Duodenal mucosa (tissue), 2 donors: ENCODE measurements around the gene RIMKLA.
A peak's percentile ranks its signal among the peaks of the same experiment; 100 is the strongest.

ENCODE experiments used
- H3K27ac ChIP-seq: one replicate; pipeline ENCODE4 v1.7.0; 2013; ENCODE audit warnings: low read depth, low read length
- H3K27me3 ChIP-seq, 2 donors: one replicate each; pipeline ENCODE4 v1.7.0; 2013; ENCODE audit warnings: low read length in 2 of 2, control low read depth in 1 of 2; ENCODE audit not compliant: insufficient read depth in 2 of 2, control insufficient read depth in 1 of 2
- H3K36me3 ChIP-seq, 2 donors: one replicate each; pipeline ENCODE4 v1.7.0; 2013; ENCODE audit warnings: low read length in 2 of 2, control low read depth in 1 of 2; ENCODE audit not compliant: insufficient read depth in 2 of 2, control insufficient read depth in 1 of 2
- H3K4me1 ChIP-seq, 2 donors: one replicate each; pipeline ENCODE4 v1.7.0; 2013; ENCODE audit warnings: low read length in 2 of 2, control low read depth in 1 of 2; ENCODE audit not compliant: insufficient read depth in 2 of 2, control insufficient read depth in 1 of 2
- H3K4me3 ChIP-seq, 2 donors: one replicate each; pipeline ENCODE4 v1.7.0; 2013; ENCODE audit warnings: low read length in 2 of 2, low read depth in 1 of 2
- H3K9ac ChIP-seq, 2 donors: one replicate each; pipeline ENCODE4 v1.7.0; 2013; ENCODE audit warnings: low read length in 2 of 2, low read depth in 1 of 2
- H3K9me3 ChIP-seq, 2 donors: one replicate each; pipeline ENCODE4 v1.7.0; 2013; ENCODE audit warnings: low read length in 2 of 2, control low read depth in 1 of 2; ENCODE audit not compliant: control insufficient read depth in 1 of 2

Gene RIMKLA

DNA sequence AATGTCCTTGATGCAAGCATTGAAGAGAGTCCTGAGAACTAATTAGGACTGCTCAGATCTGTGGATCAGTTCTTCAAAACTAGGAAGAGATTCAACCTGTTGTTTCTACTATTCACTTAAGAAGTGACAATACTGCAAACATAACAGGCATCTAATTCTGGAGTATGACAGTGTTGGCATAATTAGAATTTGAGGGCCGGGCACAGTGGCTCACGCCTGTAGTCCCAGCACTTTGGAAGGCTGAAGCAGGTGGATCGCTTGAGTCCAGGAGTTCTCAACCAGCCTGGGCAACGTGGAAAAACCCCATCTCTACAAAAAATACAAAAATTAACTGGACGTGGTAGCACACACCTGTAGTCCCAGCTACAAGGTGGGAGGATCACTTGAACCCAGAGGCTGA lies 37.5 kb upstream of the RIMKLA start:
- H3K4me3 ChIP-seq = no peak overlapping the region
- H3K36me3 ChIP-seq = no peaks in the 10 kb centered on the region
- no peaks in the 10 kb centered on the region for H3K9me3 ChIP-seq
- H3K9ac ChIP-seq = no peak overlapping the region
- no peak overlapping the region for H3K27ac ChIP-seq
- H3K27me3 ChIP-seq = no peaks in the 10 kb centered on the region
- H3K4me1 ChIP-seq = peaks cover 0 to 14% of the 10 kb centered on the region in 2 donors

- H3K4me3 ChIP-seq = no peak overlapping the region
- no peak overlapping the region for H3K9ac ChIP-seq
- H3K27ac ChIP-seq = no peak overlapping the region
- no peaks in the 10 kb centered on the region for H3K36me3 ChIP-seq
- no peaks in the 10 kb centered on the region for H3K9me3 ChIP-seq
- H3K4me1 ChIP-seq = no peaks in the 10 kb centered on the region
- peaks cover 0 to 5% of the 10 kb centered on the region in 2 donors for H3K27me3 ChIP-seq
Observed at GRCh38 chr1:42348498-42348897, 32.1 kb upstream of the RIMKLA start.

DNA sequence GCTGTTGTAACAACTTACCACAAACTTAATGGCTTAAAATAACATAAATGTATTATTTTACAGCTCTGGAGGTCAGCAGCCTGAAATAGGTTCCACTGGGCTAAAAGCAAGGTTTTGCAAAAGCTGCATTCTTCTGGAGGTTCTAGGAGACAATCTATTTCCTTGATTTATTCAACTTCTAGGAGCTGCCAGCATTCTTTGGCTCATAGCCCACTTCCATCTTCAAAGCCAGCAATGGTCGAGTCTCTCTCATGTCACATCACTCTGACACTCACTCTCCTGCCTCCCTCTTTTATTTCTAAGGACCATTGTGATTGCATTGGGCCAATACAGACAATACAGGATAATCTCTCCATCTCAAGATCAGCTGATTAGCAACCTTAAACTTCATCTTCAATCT lies 30.5 kb upstream of the RIMKLA start:
- H3K9ac ChIP-seq = no peak overlapping the region

GRCh38 chr1:42358791-42359190 lies 21.8 kb upstream of the RIMKLA start:
- Histone ChIP-seq H3K27ac (no peak overlapping the region), H3K4me3 (no peak overlapping the region), H3K36me3 (no peaks in the 10 kb centered on the region), H3K4me1 (no peaks in the 10 kb centered on the region), H3K9me3 (no peaks in the 10 kb centered on the region), H3K27me3 (no peaks in the 10 kb centered on the region), H3K9ac (no peak overlapping the region)

More for the DNA sequence above, 30.5 kb upstream of the RIMKLA start:
- Histone ChIP-seq H3K27me3 (peaks cover 0 to 5% of the 10 kb centered on the region in 2 donors), H3K9me3 (no peaks in the 10 kb centered on the region), H3K4me1 (no peaks in the 10 kb centered on the region), H3K36me3 (no peaks in the 10 kb centered on the region), H3K27ac (no peak overlapping the region), H3K4me3 (no peak overlapping the region)

DNA sequence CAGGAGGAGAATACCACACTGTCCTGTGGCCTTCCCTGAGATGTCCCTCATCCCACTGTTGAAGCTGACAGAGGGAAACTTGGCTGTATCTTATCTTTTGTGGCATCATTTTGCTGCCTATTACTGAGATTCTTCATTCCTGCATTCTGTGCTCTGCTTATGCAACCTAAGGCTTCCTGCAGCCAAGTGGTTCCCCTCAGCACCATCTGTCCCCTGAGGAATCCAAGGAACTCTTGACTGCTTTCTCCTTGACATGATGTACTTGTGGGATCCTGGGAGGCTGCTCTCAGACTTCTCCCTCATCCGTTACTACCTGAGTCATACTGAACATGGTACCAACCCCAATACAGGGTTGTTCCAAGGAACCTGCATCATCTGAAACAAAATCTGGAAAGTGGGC lies 21.1 kb upstream of the RIMKLA start:
- Histone ChIP-seq H3K27ac (no peak overlapping the region), H3K4me1 (no peaks in the 10 kb centered on the region), H3K27me3 (no peaks in the 10 kb centered on the region), H3K4me3 (no peak overlapping the region), H3K9me3 (no peaks in the 10 kb centered on the region), H3K36me3 (no peaks in the 10 kb centered on the region), H3K9ac (no peak overlapping the region)

GRCh38 chr1:42364089-42364488 lies 16.5 kb upstream of the RIMKLA start:
- no peak overlapping the region for H3K27ac ChIP-seq
- no peak overlapping the region for H3K4me3 ChIP-seq
- no peaks in the 10 kb centered on the region for H3K9me3 ChIP-seq
- no peak overlapping the region for H3K9ac ChIP-seq
- no peaks in the 10 kb centered on the region for H3K27me3 ChIP-seq
- H3K4me1 ChIP-seq = peaks cover 5 to 14% of the 10 kb centered on the region in 2 donors
- H3K36me3 ChIP-seq = no peaks in the 10 kb centered on the region

DNA sequence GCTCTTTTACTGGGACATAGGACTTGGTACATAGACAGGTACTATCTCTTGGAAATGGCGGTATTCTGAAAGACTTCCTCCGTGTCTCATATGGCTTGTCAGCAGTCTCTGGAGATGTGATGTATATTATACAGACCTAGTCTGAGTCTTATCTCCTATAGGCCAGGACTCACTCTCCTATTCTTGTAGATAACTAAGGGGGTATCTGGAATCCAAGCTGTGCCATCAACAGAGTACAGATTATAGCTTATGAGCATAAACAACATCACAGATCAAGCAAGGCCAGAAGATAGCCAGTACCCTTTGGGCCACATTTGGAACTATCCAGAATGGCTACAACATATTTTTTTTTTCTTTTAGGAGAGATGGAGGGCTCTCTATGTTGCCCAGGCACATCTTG lies 16.1 kb upstream of the RIMKLA start:
- H3K36me3 ChIP-seq = no peaks in the 10 kb centered on the region
- H3K27me3 ChIP-seq = no peaks in the 10 kb centered on the region
- no peak overlapping the region for H3K9ac ChIP-seq
- H3K27ac ChIP-seq = no peak overlapping the region
- H3K4me1 ChIP-seq = peaks cover 5 to 14% of the 10 kb centered on the region in 2 donors
- no peak overlapping the region for H3K4me3 ChIP-seq
- H3K9me3 ChIP-seq = no peaks in the 10 kb centered on the region

GRCh38 chr1:42365118-42365517 lies 15.5 kb upstream of the RIMKLA start:
- H3K9ac ChIP-seq = no peak overlapping the region
- H3K36me3 ChIP-seq = no peaks in the 10 kb centered on the region
- H3K9me3 ChIP-seq = no peaks in the 10 kb centered on the region
- peaks cover 5 to 14% of the 10 kb centered on the region in 2 donors for H3K4me1 ChIP-seq
- no peaks in the 10 kb centered on the region for H3K27me3 ChIP-seq
- H3K4me3 ChIP-seq = no peak overlapping the region
- H3K27ac ChIP-seq = no peak overlapping the region

GRCh38 chr1:42368096-42368795 lies 12.3 kb upstream of the RIMKLA start:
- H3K4me1 ChIP-seq = peaks cover 5 to 19% of the 10 kb centered on the region in 2 donors
- no peaks in the 10 kb centered on the region for H3K36me3 ChIP-seq
- H3K9ac ChIP-seq = no peak overlapping the region
- H3K27ac ChIP-seq = peak overlapping the region; percentile 6
- no peaks in the 10 kb centered on the region for H3K9me3 ChIP-seq
- no peak overlapping the region for H3K4me3 ChIP-seq
- H3K27me3 ChIP-seq = no peaks in the 10 kb centered on the region

- peaks cover 5 to 19% of the 10 kb centered on the region in 2 donors for H3K4me1 ChIP-seq
- no peaks in the 10 kb centered on the region for H3K27me3 ChIP-seq
- no peak overlapping the region for H3K4me3 ChIP-seq
- H3K9ac ChIP-seq = no peak overlapping the region
- H3K36me3 ChIP-seq = no peaks in the 10 kb centered on the region
- H3K27ac ChIP-seq = no peak overlapping the region
- no peaks in the 10 kb centered on the region for H3K9me3 ChIP-seq
Observed at GRCh38 chr1:42369471-42369870, 11.1 kb upstream of the RIMKLA start.
